H1 (cell line): ENCODE results near the gene CFAP65. TPM values are rescaled to one million over a fixed set of nuclear protein-coding genes. Genes with fewer than 3 reads are reported as not detected.

Source experiments
- CTCF ChIA-PET: fragments of 300-600 bp; sonication (Branson Sonifier 250); formaldehyde crosslinking; loops from one replicate; lab custom pipeline; 2021; ENCODE audit not compliant: partially characterized antibody; lab: Charles Lee
- POLR2A ChIA-PET: fragments of 300-600 bp; sonication (Branson Sonifier 250); formaldehyde crosslinking; loops from one replicate; lab custom pipeline; 2021; ENCODE audit warnings: inconsistent platforms; ENCODE audit not compliant: partially characterized antibody; lab: Charles Lee
- DNase-seq, 2 experiments: peaks; one replicate each; pipeline versions ENCODE4 v3.0.0 to v3.0.0-alpha.2; 2010 to 2022; ENCODE audit warnings: low spot score in 2 of 2, low read depth in 1 of 2, mixed read lengths in 1 of 2
- FAIRE-seq: peaks from 2 replicates; lab custom pipeline; 2011; peaks lifted over from hg19 to GRCh38; lab: Jason Lieb, UNC
- H2AFZ ChIP-seq: 2 replicates; pipeline ENCODE4 v1.8.1; 2012; ENCODE audit warnings: low read length, inconsistent platforms
- H2AK5ac ChIP-seq: 2 replicates; pipeline ENCODE4 v1.6.1; 2013; ENCODE audit warnings: low read depth, low read length
- H2BK120ac ChIP-seq: replicated peaks from 2 replicates; pipeline ENCODE3; 2013; ENCODE audit warnings: low read depth, low read length, inconsistent platforms
- H2BK12ac ChIP-seq: 2 replicates; pipeline ENCODE4 v1.6.1; 2013; ENCODE audit warnings: low read depth, low read length
- H2BK15ac ChIP-seq: 2 replicates; pipeline ENCODE4 v1.6.1; 2013; ENCODE audit warnings: low read length
- H2BK20ac ChIP-seq: 2 replicates; pipeline ENCODE4 v1.6.1; 2013; ENCODE audit warnings: low read length
- H2BK5ac ChIP-seq: 2 replicates; pipeline ENCODE4 v1.6.1; 2013; ENCODE audit warnings: low read depth, low read length
- H3K14ac ChIP-seq: 2 replicates; pipeline ENCODE4 v1.6.1; 2013; ENCODE audit warnings: inconsistent platforms; ENCODE audit not compliant: insufficient read length
- H3K18ac ChIP-seq: 2 replicates; pipeline ENCODE4 v1.6.1; 2013; ENCODE audit warnings: low read length; ENCODE audit errors: extremely low read depth
- H3K23ac ChIP-seq: 2 replicates; pipeline ENCODE4 v1.6.1; 2013; ENCODE audit warnings: inconsistent platforms; ENCODE audit not compliant: insufficient read length
- H3K23me2 ChIP-seq: 2 replicates; pipeline ENCODE4 v1.6.1; 2013; ENCODE audit warnings: low read depth, low read length
- H3K27ac ChIP-seq: 2 replicates; pipeline ENCODE4 v1.6.1; 2011; ENCODE audit warnings: low read depth, low read length, inconsistent platforms
- H3K27me3 ChIP-seq, 4 experiments: replicated peaks in 1 of 4; 1 replicate in 1 of 4; 2 replicates in 3 of 4; pipeline versions ENCODE4 v1.6.1 to v1.8.1; 2011 to 2013; ENCODE audit warnings: low read length in 3 of 4, mild to moderate bottlenecking in 3 of 4, inconsistent platforms in 2 of 4, mixed read lengths in 2 of 4, moderate library complexity in 1 of 4; ENCODE audit not compliant: control insufficient read depth in 3 of 4, insufficient read depth in 3 of 4; ENCODE audit errors: extremely low read depth in 1 of 4
- H3K36me3 ChIP-seq, 4 experiments: 2 replicates each; pipeline versions ENCODE4 v1.6.1 to v1.8.1; 2011 to 2013; ENCODE audit warnings: mild to moderate bottlenecking in 4 of 4, low read length in 3 of 4, moderate library complexity in 2 of 4, control low read depth in 1 of 4, inconsistent platforms in 1 of 4; ENCODE audit not compliant: insufficient read depth in 4 of 4, control insufficient read depth in 2 of 4
- H3K4ac ChIP-seq: replicated peaks from 2 replicates; pipeline ENCODE3; 2013; ENCODE audit warnings: low read length, low read depth, mixed read lengths, inconsistent platforms; ENCODE audit not compliant: insufficient read length
- H3K4me1 ChIP-seq, 4 experiments: replicated peaks in 1 of 4; 1 replicate in 1 of 4; 2 replicates in 3 of 4; pipeline versions ENCODE4 v1.6.1 to v1.8.1; 2011 to 2013; ENCODE audit warnings: low read length in 3 of 4, inconsistent platforms in 2 of 4, mixed read lengths in 1 of 4; ENCODE audit not compliant: insufficient read depth in 4 of 4, control insufficient read depth in 3 of 4
- H3K4me2 ChIP-seq, 2 experiments: 2 replicates each; pipeline versions ENCODE4 v1.6.1 to v1.8.1; 2011 to 2013; ENCODE audit warnings: low read depth in 2 of 2, low read length in 2 of 2, control low read depth in 1 of 2, inconsistent platforms in 1 of 2, mild to moderate bottlenecking in 1 of 2; ENCODE audit not compliant: insufficient read depth in 1 of 2
- H3K4me3 ChIP-seq, 4 experiments: fragments of 200-600, 300-600 bp in 1 of 4; sonication (generic), shearing (Covaris generic), sonication (Bioruptor Twin) in 1 of 4; 2 replicates each; pipeline versions ENCODE4 v1.5.1 to v1.8.1; 2011 to 2016; ENCODE audit warnings: low read length in 4 of 4, low read depth in 3 of 4, control low read depth in 2 of 4, inconsistent platforms in 2 of 4, mild to moderate bottlenecking in 2 of 4, mixed read lengths in 1 of 4, moderate library complexity in 1 of 4; ENCODE audit not compliant: insufficient read depth in 2 of 4; ENCODE audit errors: extremely low read depth in 1 of 4
- H3K56ac ChIP-seq: replicated peaks from 2 replicates; pipeline ENCODE3; 2013; ENCODE audit warnings: low read depth, mild to moderate bottlenecking, mixed read lengths, low read length, inconsistent platforms; ENCODE audit not compliant: insufficient read length
- H3K79me1 ChIP-seq: 2 replicates; pipeline ENCODE4 v1.6.1; 2013; ENCODE audit warnings: low read depth, low read length, control low read depth
- H3K79me2 ChIP-seq, 2 experiments: 2 replicates each; pipeline versions ENCODE4 v1.6.1 to v1.8.1; 2012 to 2013; ENCODE audit warnings: low read length in 2 of 2, mild to moderate bottlenecking in 2 of 2, inconsistent platforms in 1 of 2; ENCODE audit not compliant: insufficient read depth in 2 of 2, control insufficient read depth in 1 of 2
- H3K9ac ChIP-seq, 4 experiments: replicated peaks in 1 of 4; 1 replicate in 1 of 4; 2 replicates in 3 of 4; pipeline versions ENCODE4 v1.6.1 to v1.8.1; 2011 to 2013; ENCODE audit warnings: low read depth in 3 of 4, low read length in 3 of 4, control low read depth in 2 of 4, mild to moderate bottlenecking in 2 of 4, moderate library complexity in 2 of 4, inconsistent platforms in 1 of 4; ENCODE audit errors: extremely low read depth in 1 of 4
- H3K9me3 ChIP-seq, 2 experiments: 2 replicates each; pipeline versions ENCODE4 v1.6.1 to v1.8.1; 2012 to 2013; ENCODE audit warnings: mild to moderate bottlenecking in 2 of 2, moderate library complexity in 2 of 2, control low read depth in 1 of 2, inconsistent platforms in 1 of 2, low read depth in 1 of 2, low read length in 1 of 2, mixed read lengths in 1 of 2; ENCODE audit not compliant: insufficient read depth in 2 of 2
- H4K20me1 ChIP-seq, 2 experiments: replicated peaks in 1 of 2; 2 replicates each; pipeline versions ENCODE3 to v1.8.1; 2011 to 2013; ENCODE audit warnings: inconsistent platforms in 2 of 2, low read length in 2 of 2, mild to moderate bottlenecking in 1 of 2; ENCODE audit not compliant: insufficient read depth in 2 of 2, control insufficient read depth in 1 of 2
- H4K5ac ChIP-seq: 2 replicates; pipeline ENCODE4 v1.6.1; 2013; ENCODE audit warnings: low read length, low read depth, mixed read lengths, inconsistent platforms; ENCODE audit not compliant: insufficient read length
- H4K8ac ChIP-seq: 2 replicates; pipeline ENCODE4 v1.8.0; 2013; ENCODE audit warnings: mild to moderate bottlenecking, moderate library complexity, low read length, inconsistent platforms; ENCODE audit not compliant: insufficient read depth; ENCODE audit errors: extremely low read depth
- H4K91ac ChIP-seq: replicated peaks from 2 replicates; pipeline ENCODE3; 2013; ENCODE audit warnings: low read length, mixed read lengths, inconsistent platforms; ENCODE audit not compliant: insufficient read length
- CEBPB ChIP-seq: IDR thresholded peaks from 2 replicates; pipeline ENCODE4 v1.6.1; 2012; ENCODE audit warnings: low read depth, low read length
- E2F6 ChIP-seq: IDR thresholded peaks from 2 replicates; pipeline ENCODE4 v1.6.1; 2012; ENCODE audit warnings: inconsistent platforms
- FOSL1 ChIP-seq: IDR thresholded peaks from 2 replicates; pipeline ENCODE4 v1.6.1; 2011; ENCODE audit warnings: mild to moderate bottlenecking, low read depth, low read length, moderate library complexity; ENCODE audit not compliant: insufficient read depth
- GABPA ChIP-seq: IDR thresholded peaks from 2 replicates; pipeline ENCODE4 v1.6.1; 2011; ENCODE audit warnings: mild to moderate bottlenecking, low read length, moderate library complexity, borderline replicate concordance; ENCODE audit not compliant: insufficient read depth
- JUND ChIP-seq: IDR thresholded peaks from 2 replicates; pipeline ENCODE4 v1.6.1; 2011; ENCODE audit warnings: mild to moderate bottlenecking, improper control_type of control experiment, low read length
- KDM1A ChIP-seq: fragments of 200-600, 300-600 bp; sonication (generic); IDR thresholded peaks from 2 replicates; pipeline ENCODE4 v1.7.1; 2016; ENCODE audit warnings: mild to moderate bottlenecking, low read length, borderline replicate concordance
- NANOG ChIP-seq: IDR thresholded peaks from 2 replicates; pipeline ENCODE4 v1.6.1; 2011; ENCODE audit warnings: low read length, low read depth, mild to moderate bottlenecking, inconsistent platforms; ENCODE audit not compliant: insufficient read depth, poor library complexity, severe bottlenecking
- NRF1 ChIP-seq: IDR thresholded peaks from 2 replicates; pipeline ENCODE4 v1.6.1; 2011; ENCODE audit warnings: mild to moderate bottlenecking, low read depth, low read length, improper control_type of control experiment
- RAD21 ChIP-seq, 2 experiments: IDR thresholded peaks in 1 of 2; conservative IDR thresholded peaks in 1 of 2; 2 replicates each; pipeline ENCODE4 v1.6.1; 2011; ENCODE audit warnings: low read depth in 2 of 2, low read length in 2 of 2, improper control_type of control experiment in 1 of 2, inconsistent platforms in 1 of 2, mild to moderate bottlenecking in 1 of 2, moderate library complexity in 1 of 2
- SIN3A ChIP-seq, 2 experiments: IDR thresholded peaks in 1 of 2; conservative IDR thresholded peaks in 1 of 2; 2 replicates each; pipeline ENCODE4 v1.6.1; 2011 to 2012; ENCODE audit warnings: low read length in 2 of 2, improper control_type of control experiment in 1 of 2, low read depth in 1 of 2, mild to moderate bottlenecking in 1 of 2
- TBP ChIP-seq: IDR thresholded peaks from 2 replicates; pipeline ENCODE4 v1.6.1; 2011; ENCODE audit warnings: low read depth, low read length, improper control_type of control experiment
- YY1 ChIP-seq: IDR thresholded peaks from 2 replicates; pipeline ENCODE4 v1.6.1; 2011; ENCODE audit warnings: low read depth, mild to moderate bottlenecking, low read length
- ZNF274 ChIP-seq: IDR thresholded peaks from 2 replicates; pipeline ENCODE4 v1.7.0; 2012; ENCODE audit warnings: low read length, borderline replicate concordance; ENCODE audit errors: extremely low read depth
- WGBS, 2 experiments: shearing (Covaris generic) in 1 of 2; methylation state at CpG; one replicate each; pipeline versions ENCODE4 v1.1.6 to v1.1.7; 2013 to 2015; ENCODE audit warnings: low lambda C conversion rate in 2 of 2, mixed read lengths in 2 of 2, inconsistent platforms in 1 of 2, low coverage in 1 of 2, missing lambda C conversion rate in 1 of 2; ENCODE audit not compliant: insufficient replicate concordance in 2 of 2, insufficient coverage in 1 of 2, insufficient read length in 1 of 2; ENCODE audit errors: extremely low coverage in 1 of 2, missing lambda C conversion rate in 1 of 2; 5-methylcytosine and 5-hydroxymethylcytosine counted together
- polyA plus RNA-seq, 7 experiments: library from polyadenylated mRNA; depleted of rRNA in 3 of 7; stranded (reverse) in 5 of 7; unstranded in 2 of 7; fragments of >200 nt in 5 of 7; fragments of 200-250 nt in 2 of 7; gene quantifications; 1 replicate in 5 of 7; 2 replicates in 1 of 7; 4 replicates in 1 of 7; pipeline versions ENCODE4 v1.2.1 to v1.2.3, GENCODE V29; 2011 to 2013; ENCODE audit warnings: missing spikeins in 2 of 7, mixed read lengths in 2 of 7
- total RNA-seq: library from RNA; stranded (reverse); fragmentation: NEBNext Ultra II Directional; extraction: Animal tissue kit (Norgen Biotek cat#: 25700); gene quantifications from 2 replicates; pipeline ENCODE4 v1.2.1, GENCODE V29; 2021

Gene CFAP65
- total and polyA plus RNA-seq, 2 of the 8 experiments (the other 6 are each of a cell fraction or from before 2014, with no cell fraction given), result 0.19 to 0.45 TPM

- H4K20me1 ChIP-seq, result peaks cover 0 to 2% of the 10 kb centered on the region in 2 experiments
- no peak overlapping the region for H3K27ac ChIP-seq
- no peak overlapping the region for H4K8ac ChIP-seq
- H2AFZ ChIP-seq, result no peak overlapping the region
- H3K56ac ChIP-seq, result no peak overlapping the region
- H3K79me2 ChIP-seq, result no peaks in the 10 kb centered on the region
- no peaks in the 10 kb centered on the region for H3K36me3 ChIP-seq
- no peak overlapping the region for H4K5ac ChIP-seq
- no peaks in the 10 kb centered on the region for H3K23me2 ChIP-seq
- no peaks in the 10 kb centered on the region for H3K27me3 ChIP-seq
- H3K18ac ChIP-seq, result no peak overlapping the region
- no peak overlapping the region for H2BK20ac ChIP-seq
- H3K9me3 ChIP-seq, result no peaks in the 10 kb centered on the region
- 83% methylated on average over 1 of the region's 1 CpG; no CpG with 5 or more reads in 1 of the 2 experiments for WGBS, 2 experiments
- H3K4me1 ChIP-seq, result no peaks in the 10 kb centered on the region
- H2BK12ac ChIP-seq, result no peak overlapping the region
- H3K23ac ChIP-seq, result no peak overlapping the region
- H3K79me1 ChIP-seq, result no peaks in the 10 kb centered on the region
- H2AK5ac ChIP-seq, result no peak overlapping the region
- no peak overlapping the region for H2BK120ac ChIP-seq
- H3K9ac ChIP-seq, result no peak overlapping the region
- no peak overlapping the region for H2BK15ac ChIP-seq
- no peak for FAIRE-seq
- ChIA-PET CTCF (interaction anchor here (0.6 to 62.8 kb wide), 8 partner anchors 9 to 266 kb away, joined by 3 to 1777 read pairs (median 9); no protein-coding TSS in a partner anchor), POLR2A (no interaction called here)
- H3K14ac ChIP-seq, result no peak overlapping the region
- no peak overlapping the region for H4K91ac ChIP-seq
- no peak overlapping the region for H3K4me2 ChIP-seq
- H2BK5ac ChIP-seq, result no peak overlapping the region
- H3K4ac ChIP-seq, result no peak overlapping the region
- no peak overlapping the region for H3K4me3 ChIP-seq
- DNase-seq, result no peak
- TF ChIP-seq TBP (no peak), GABPA (no peak), RAD21 (IDR thresholded peaks at IDR 0.05 in 1 of 2, conservative IDR thresholded peaks at IDR 0.05 in 1 of 2; ENCODE audit: low read depth in 2 of 2, low read length in 2 of 2) (no peak), JUND (no peak), SIN3A (conservative IDR thresholded peaks at IDR 0.05 in 1 of 2, IDR thresholded peaks at IDR 0.05 in 1 of 2; ENCODE audit: low read depth in 1 of 2, low read length in 2 of 2) (no peak), YY1 (no peak), FOSL1 (no peak), CEBPB (no peak), E2F6 (no peak), NANOG (no peak), NRF1 (no peak), KDM1A (no peak), ZNF274 (no peak)
Observed at GRCh38 chr2:219087848-219088247, 46.5 kb upstream of the CFAP65 start.
